Measurements from ENCODE around the gene RUNDC3A.
"Not testable (repeated sequence)": the region's sequence is repeated elsewhere in the genome, so short reads cannot be mapped to it uniquely, and the experiment has no call there.

The RUNDC3A gene

GRCh38 chr17:44343510-44344209, 35.3 kb downstream of the RUNDC3A start:
- peaks cover 0 to 18% (median 11%) of the 10 kb centered on the region in 4 donors for H3K4me1 ChIP-seq
- peaks cover 0 to 3% of the 10 kb centered on the region in 2 donors for H3K27me3 ChIP-seq
- intact Hi-C loops (cut with DNase I; ENCODE audit: low total_unique reads): no loop called here
- no peak for DNase-seq
- H3K9me3 ChIP-seq: no peaks in the 10 kb centered on the region
- H3K27ac ChIP-seq: no peak overlapping the region
- H3K4me3 ChIP-seq: no peak overlapping the region
- peaks cover 0 to 3% (median 0%) of the 10 kb centered on the region in 3 donors for H3K36me3 ChIP-seq
- TF ChIP-seq CTCF (IDR thresholded peaks at IDR 0.05): no peak

DNA sequence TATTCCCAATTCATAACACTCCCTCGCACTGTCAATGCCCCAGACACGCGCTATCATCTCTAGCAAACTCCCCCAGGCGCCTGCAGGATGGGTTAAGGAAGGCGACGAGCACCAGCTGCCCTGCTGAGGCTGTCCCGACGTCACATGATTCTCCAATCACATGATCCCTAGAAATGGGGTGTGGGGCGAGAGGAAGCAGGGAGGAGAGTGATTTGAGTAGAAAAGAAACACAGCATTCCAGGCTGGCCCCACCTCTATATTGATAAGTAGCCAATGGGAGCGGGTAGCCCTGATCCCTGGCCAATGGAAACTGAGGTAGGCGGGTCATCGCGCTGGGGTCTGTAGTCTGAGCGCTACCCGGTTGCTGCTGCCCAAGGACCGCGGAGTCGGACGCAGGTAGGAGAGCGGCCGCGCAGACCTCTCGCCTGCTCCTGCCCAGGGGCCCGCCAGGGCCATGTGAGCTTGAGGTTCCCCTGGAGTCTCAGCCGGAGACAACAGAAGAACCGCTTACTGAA, 36.6 kb downstream of the RUNDC3A start, which contains the start of gene GRN:
Gene GRN (plus strand): TSS at position 364 of the 515 bp plus-strand sequence. CDS start 3,863 bp downstream, outside the sequence.
- Histone ChIP-seq H3K4me1 (peaks cover 0 to 18% (median 11%) of the 10 kb centered on the region in 4 donors), H3K4me3 (peak within 1 kb of the TSS; percentile 80 to 82), H3K36me3 (peaks cover 0 to 16% (median 7%) of the 10 kb centered on the region in 3 donors), H3K9me3 (no peaks in the 10 kb centered on the region), H3K27me3 (no peaks in the 10 kb centered on the region), H3K27ac (peak within 1 kb of the TSS; percentile 82 to 86)
- peak; percentile 98 for DNase-seq
- intact Hi-C loops (cut with DNase I; ENCODE audit: low total_unique reads): loop anchor here (5.0 kb wide), 1 partner anchor 133 kb away; no protein-coding TSS in a partner anchor
- TF ChIP-seq CTCF (IDR thresholded peaks at IDR 0.05): no peak

- Histone ChIP-seq H3K27ac (peak overlapping the region; percentile 82 to 86), H3K4me1 (peaks cover 0 to 18% (median 11%) of the 10 kb centered on the region in 4 donors), H3K4me3 (peak overlapping the region; percentile 80 to 82), H3K36me3 (peaks cover 5 to 21% (median 12%) of the 10 kb centered on the region in 3 donors), H3K9me3 (no peaks in the 10 kb centered on the region), H3K27me3 (no peaks in the 10 kb centered on the region)
- no peak for DNase-seq
- intact Hi-C loops (cut with DNase I; ENCODE audit: low total_unique reads): loop anchor here (5.0 kb wide), 1 partner anchor 133 kb away; no protein-coding TSS in a partner anchor
- peak in 1 of 2 experiments; percentile 20 for TF ChIP-seq CTCF (IDR thresholded peaks at IDR 0.05)
Measured at GRCh38 chr17:44345454-44346026, 37.1 kb downstream of the RUNDC3A start.

DNA sequence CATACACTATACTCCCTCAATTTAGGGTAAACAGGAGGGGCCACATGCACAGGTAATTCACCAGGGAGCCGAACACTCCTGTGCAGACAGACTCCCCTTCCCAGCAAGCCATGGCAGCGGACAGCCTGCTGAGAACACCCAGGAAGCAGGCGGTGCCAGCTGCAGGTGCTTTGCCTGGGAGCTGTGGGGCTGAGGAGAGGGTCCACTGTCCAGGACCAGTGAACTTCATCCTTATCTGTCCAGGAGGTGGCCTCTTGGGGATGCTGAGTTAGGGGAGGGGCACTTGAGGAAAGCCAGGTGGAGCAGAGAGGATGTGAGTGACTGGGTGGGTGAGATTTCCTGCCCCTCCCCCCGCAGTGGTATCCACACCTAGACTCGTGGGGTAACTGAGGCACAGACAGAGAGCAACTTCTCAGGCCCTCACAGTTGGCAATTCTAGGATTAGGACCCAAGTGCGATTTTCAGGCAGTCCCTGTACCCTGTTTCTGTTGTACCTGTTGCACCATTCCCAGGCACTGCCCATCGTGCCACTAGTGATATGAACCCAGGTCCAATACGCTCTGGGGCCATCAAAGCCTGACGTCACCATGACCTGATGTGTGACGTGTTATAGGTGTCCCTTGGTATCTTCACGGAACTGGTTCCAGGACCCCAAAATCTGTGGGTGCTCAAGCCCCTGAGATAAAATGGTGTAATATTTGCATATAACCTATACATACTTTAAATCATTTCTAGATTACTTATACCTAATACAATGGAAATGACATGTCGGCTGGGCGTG, 37.9 kb downstream of the RUNDC3A start:
- no peak for TF ChIP-seq CTCF (IDR thresholded peaks at IDR 0.05)
- Histone ChIP-seq H3K4me3 (peak overlapping the region; percentile 80 to 82), H3K4me1 (peaks cover 0 to 18% (median 11%) of the 10 kb centered on the region in 4 donors), H3K27me3 (no peaks in the 10 kb centered on the region), H3K36me3 (peaks cover 12 to 29% (median 19%) of the 10 kb centered on the region in 3 donors), H3K9me3 (no peaks in the 10 kb centered on the region), H3K27ac (peak overlapping the region in 1 of 2 donors; percentile 86)
- intact Hi-C loops (cut with DNase I; ENCODE audit: low total_unique reads): loop anchor here (5.0 kb wide), 1 partner anchor 134 kb away; no protein-coding TSS in a partner anchor
- DNase-seq: no peak

DNA sequence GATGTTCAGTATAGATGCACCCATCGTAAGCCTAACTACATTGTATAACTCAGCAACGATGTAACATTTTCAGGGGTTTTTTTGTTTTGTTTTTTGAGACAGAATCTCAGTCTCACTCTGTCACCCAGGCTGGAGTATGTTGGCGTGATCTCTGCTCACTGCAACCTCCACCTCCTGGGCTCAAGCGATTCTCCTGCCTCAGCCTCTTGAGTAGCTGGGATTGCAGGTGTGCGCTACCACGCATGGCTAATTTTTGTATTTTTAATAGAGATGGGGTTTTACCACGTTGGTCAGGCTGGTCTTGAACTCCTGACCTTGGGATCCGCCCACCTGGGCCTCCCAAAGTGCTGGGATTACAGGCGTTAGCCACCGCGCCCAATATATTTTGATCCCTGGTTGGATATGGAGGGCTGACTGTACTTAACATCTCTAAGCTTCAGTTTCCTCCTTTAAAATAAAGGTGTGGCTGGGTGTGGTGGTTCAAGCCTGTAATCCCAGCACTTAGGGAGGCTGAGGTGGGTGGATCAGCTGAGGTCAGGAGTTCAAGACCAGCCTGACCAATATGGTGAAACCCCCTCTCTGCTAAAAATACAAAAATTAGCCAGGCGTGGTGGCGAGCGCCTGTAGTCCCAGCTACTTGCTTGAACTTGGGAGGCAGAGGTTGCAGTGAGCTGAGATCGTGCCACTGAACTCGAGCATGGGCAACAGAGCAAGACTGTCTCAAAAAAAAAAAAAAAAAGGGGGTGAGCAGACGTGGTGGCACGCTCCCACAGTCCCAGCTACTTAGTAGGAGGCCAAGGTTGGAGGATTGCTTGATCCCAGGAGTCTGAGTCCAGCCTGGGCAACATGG, 39.0 kb downstream of the RUNDC3A start:
- H3K4me1 ChIP-seq: peaks cover 0 to 18% (median 11%) of the 10 kb centered on the region in 4 donors

More for the DNA sequence above, 39.0 kb downstream of the RUNDC3A start:
- not testable (repeated sequence) for H3K4me3 ChIP-seq, H3K27me3 ChIP-seq, H3K27ac ChIP-seq, DNase-seq, H3K9me3 ChIP-seq
- intact Hi-C loops (cut with DNase I; ENCODE audit: low total_unique reads): loop anchor here (5.0 kb wide), 1 partner anchor 135 kb away; no protein-coding TSS in a partner anchor
- peaks cover 21 to 40% (median 30%) of the 10 kb centered on the region in 3 donors for H3K36me3 ChIP-seq

Measured in tibial artery (tissue), 4 donors.